Endothelial cell of umbilical vein (primary cell): ENCODE data around the gene NEU1. TPM values are rescaled to one million over a fixed set of nuclear protein-coding genes. Genes with fewer than 3 reads are reported as not detected.
"Not testable (repeated sequence)": the region's sequence is repeated elsewhere in the genome, so short reads cannot be mapped to it uniquely, and the experiment has no call there.

Experiments
- BruUV-seq: library from RNA; stranded (reverse); fragments of 400-500 nt; replicated peaks from 2 replicates; lab custom pipeline; 2021; lab: Mats Ljungman, UMichigan
- CTCF ChIA-PET: fragments of 300-600, 350-600 bp; sonication (Branson Sonifier 250); formaldehyde crosslinking; loops from one replicate; lab custom pipeline; 2021; ENCODE audit warnings: antibody characterized with exemption, inconsistent platforms; lab: Charles Lee
- POLR2A ChIA-PET: fragments of 300-600, 350-600 bp; sonication (Branson Sonifier 250); formaldehyde crosslinking; loops from one replicate; lab custom pipeline; 2021; ENCODE audit warnings: antibody characterized with exemption, inconsistent platforms; lab: Charles Lee
- DNase-seq: peaks from one replicate; pipeline ENCODE4 v3.0.0-alpha.2; 2011; ENCODE audit warnings: low read depth, low spot score
- FAIRE-seq: peaks from 2 replicates; lab custom pipeline; 2011; peaks lifted over from hg19 to GRCh38; lab: Jason Lieb, UNC
- H2AFZ ChIP-seq: 2 replicates; pipeline ENCODE4 v1.6.0; 2012; ENCODE audit warnings: low read depth, low read length, control low read depth, inconsistent platforms
- H3K27ac ChIP-seq: 2 replicates; pipeline ENCODE4 v1.5.1; 2011; ENCODE audit warnings: low read depth, mild to moderate bottlenecking, control low read depth, low read length, moderate library complexity; ENCODE audit not compliant: insufficient read depth
- H3K27me3 ChIP-seq, 2 experiments: 2 replicates each; pipeline versions ENCODE4 v1.6.0 to v1.6.1; 2011; ENCODE audit warnings: low read length in 2 of 2, mixed read lengths in 1 of 2; ENCODE audit not compliant: control insufficient read depth in 2 of 2, insufficient read depth in 2 of 2
- H3K36me3 ChIP-seq, 2 experiments: 2 replicates in 1 of 2; 3 replicates in 1 of 2; pipeline ENCODE4 v1.5.1; 2011; ENCODE audit warnings: low read length in 2 of 2, mild to moderate bottlenecking in 1 of 2, moderate library complexity in 1 of 2; ENCODE audit not compliant: control insufficient read depth in 2 of 2, insufficient read depth in 2 of 2; ENCODE audit errors: extremely low read depth in 1 of 2
- H3K4me1 ChIP-seq: 3 replicates; pipeline ENCODE4 v1.5.1; 2011; ENCODE audit warnings: mild to moderate bottlenecking, low read length; ENCODE audit not compliant: control insufficient read depth, insufficient read depth; ENCODE audit errors: extremely low read depth
- H3K4me2 ChIP-seq: 2 replicates; pipeline ENCODE4 v1.6.1; 2011; ENCODE audit warnings: low read length, control low read depth, mixed read lengths; ENCODE audit not compliant: insufficient read depth
- H3K4me3 ChIP-seq, 3 experiments: fragments of 200-600 bp in 1 of 3; sonication (generic), shearing (Covaris generic) in 1 of 3; replicated peaks in 1 of 3; 2 replicates each; pipeline ENCODE4 v1.5.1; 2011 to 2016; ENCODE audit warnings: control low read depth in 3 of 3, low read length in 3 of 3, mild to moderate bottlenecking in 2 of 3, inconsistent platforms in 1 of 3, low read depth in 1 of 3, moderate library complexity in 1 of 3; ENCODE audit not compliant: insufficient read depth in 1 of 3
- H3K79me2 ChIP-seq: 2 replicates; pipeline ENCODE4 v1.6.0; 2012; ENCODE audit warnings: low read length, inconsistent platforms; ENCODE audit not compliant: control insufficient read depth, insufficient read depth
- H3K9ac ChIP-seq: replicated peaks from 2 replicates; pipeline ENCODE3; 2011; ENCODE audit warnings: low read length, control low read depth; ENCODE audit not compliant: insufficient read depth; ENCODE audit errors: extremely low read depth
- H3K9me1 ChIP-seq: replicated peaks from 3 replicates; pipeline ENCODE4 v1.6.0; 2011; ENCODE audit warnings: mild to moderate bottlenecking, low read length; ENCODE audit not compliant: control insufficient read depth, insufficient read depth; ENCODE audit errors: extremely low read depth
- H3K9me3 ChIP-seq: replicated peaks from 2 replicates; pipeline ENCODE4 v1.5.1; 2012; ENCODE audit warnings: low read length, inconsistent platforms; ENCODE audit not compliant: control insufficient read depth, insufficient read depth
- H4K20me1 ChIP-seq: replicated peaks from 2 replicates; pipeline ENCODE3; 2011; ENCODE audit warnings: mild to moderate bottlenecking, low read length; ENCODE audit not compliant: control insufficient read depth, insufficient read depth; ENCODE audit errors: extremely low read depth
- CTCF ChIP-seq, 2 donors: IDR thresholded peaks; 1 replicate in 1 of 2; 2 replicates in 1 of 2; pipeline ENCODE4 v1.5.1; 2011; ENCODE audit warnings: low read length in 2 of 2, mild to moderate bottlenecking in 2 of 2, moderate library complexity in 2 of 2, control low read depth in 1 of 2, inconsistent platforms in 1 of 2, low read depth in 1 of 2; ENCODE audit not compliant: insufficient read depth in 1 of 2; ENCODE audit errors: extremely low read depth in 1 of 2
- EZH2 ChIP-seq: IDR thresholded peaks from 2 replicates; pipeline ENCODE4 v1.6.1; 2012; ENCODE audit warnings: borderline replicate concordance, low read depth, mild to moderate bottlenecking, moderate library complexity, low read length, inconsistent platforms; ENCODE audit not compliant: severe bottlenecking
- FOS ChIP-seq: IDR thresholded peaks from 2 replicates; pipeline ENCODE4 v1.6.1; 2011; ENCODE audit warnings: mild to moderate bottlenecking, low read length, moderate library complexity, borderline replicate concordance; ENCODE audit not compliant: insufficient read depth
- GATA2 ChIP-seq: IDR thresholded peaks from 2 replicates; pipeline ENCODE4 v1.7.0; 2011; ENCODE audit warnings: low read depth, mild to moderate bottlenecking, moderate library complexity, mixed read lengths, low read length; ENCODE audit not compliant: insufficient read length, insufficient read depth
- JUN ChIP-seq: IDR thresholded peaks from 2 replicates; pipeline ENCODE4 v1.6.1; 2011; ENCODE audit warnings: borderline replicate concordance, low read depth; ENCODE audit not compliant: insufficient read length, insufficient read depth
- MYC ChIP-seq: IDR thresholded peaks from one replicate; pipeline ENCODE4 v1.6.1; 2011; ENCODE audit warnings: mild to moderate bottlenecking, low read depth, low read length
- POLR2A ChIP-seq: IDR thresholded peaks from 2 replicates; pipeline ENCODE4 v1.6.1; 2012; ENCODE audit warnings: low read depth, mild to moderate bottlenecking, control low read depth, low read length
- POLR2AphosphoS5 ChIP-seq: IDR thresholded peaks from 2 replicates; pipeline ENCODE4 v1.6.1; 2012; ENCODE audit warnings: low read depth, mild to moderate bottlenecking, control low read depth, low read length, moderate library complexity; ENCODE audit not compliant: insufficient read depth
- dilution Hi-C: fragments of 300-500 bp; cut with MboI; formaldehyde crosslinking; loops from one replicate; pipeline ENCODE4 v1.15.0; 2019; ENCODE audit warnings: low sequenced_read_pairs; ENCODE audit not compliant: extremely low pct_ligation_motif_present
- intact Hi-C: fragments of 100-400 bp; cut with micrococcal nuclease; formaldehyde crosslinking; loops from one replicate; pipeline ENCODE4 v1.10.0; 2022
- polyA plus RNA-seq, 4 experiments: library from polyadenylated mRNA; depleted of rRNA in 3 of 4; stranded (reverse) in 3 of 4; unstranded in 1 of 4; fragments of >200 nt; gene quantifications; 2 replicates each; pipeline versions ENCODE4 v1.2.1 to v1.2.3, GENCODE V29; 2011 to 2012; ENCODE audit warnings: missing spikeins in 1 of 4
- total RNA-seq: library from RNA; stranded (reverse); gene quantifications from 2 replicates; pipeline ENCODE4 v1.2.3, GENCODE V29; 2021

The NEU1 gene
- total and polyA plus RNA-seq, 2 donors (not counting 3 experiments of a cell fraction or from before 2014, with no cell fraction given) = 62.8 to 111 TPM

GRCh38 chr6:31821301-31822035, 41.2 kb downstream of the NEU1 start:
- TF ChIP-seq FOS (no peak), CTCF (IDR thresholded peaks at IDR 0.05; ENCODE audit: extremely low read depth in 1 of 2, insufficient read depth in 1 of 2, low read depth in 1 of 2, low read length in 2 of 2) (no peak), GATA2 (no peak), MYC (no peak), EZH2 (no peak), POLR2A (no peak), POLR2AphosphoS5 (no peak), JUN (no peak)
- peak overlapping the region; percentile 72 for H3K4me2 ChIP-seq
- intact Hi-C loops (no loop called here), dilution Hi-C loops (no loop called here)
- ChIA-PET POLR2A (interaction anchor here (0.7 kb wide), 2 partner anchors 85 to 161 kb away, joined by 3 read pairs; partner anchors contain the start of genes C6orf47 and CLIC1), CTCF (interaction anchor here (0.8 to 2.6 kb wide), 6 partner anchors 9 to 159 kb away, joined by 3 to 10 read pairs (median 4); partner anchors contain the start of genes LSM2 and VARS1)
- H3K9me1 ChIP-seq = no peaks in the 10 kb centered on the region
- H3K27me3 ChIP-seq = no peaks in the 10 kb centered on the region
- no peaks in the 10 kb centered on the region for H3K36me3 ChIP-seq
- H3K9ac ChIP-seq = peak overlapping the region; percentile 76
- BruUV-seq = TSS peak; percentile 40
- peak overlapping the region; percentile 85 for H2AFZ ChIP-seq
- H3K4me1 ChIP-seq = peaks cover 25% of the 10 kb centered on the region
- FAIRE-seq (peak; percentile 40), DNase-seq (peak; percentile 69)
- peak overlapping the region; percentile 37 for H3K27ac ChIP-seq
- H3K79me2 ChIP-seq = peaks cover 14% of the 10 kb centered on the region
- H3K9me3 ChIP-seq = no peaks in the 10 kb centered on the region
- peak overlapping the region; percentile 44 to 73 (median 50) for H3K4me3 ChIP-seq
- no peaks in the 10 kb centered on the region for H4K20me1 ChIP-seq

GRCh38 chr6:31820399-31820798, 42.2 kb downstream of the NEU1 start:
- peaks cover 16% of the 10 kb centered on the region for H3K79me2 ChIP-seq
- intact Hi-C loops = not testable (repeated sequence)

More at GRCh38 chr6:31820399-31820798, 42.2 kb downstream of the NEU1 start:
- H4K20me1 ChIP-seq, H3K9ac ChIP-seq, CTCF ChIA-PET, FAIRE-seq, H3K4me2 ChIP-seq, H3K27me3 ChIP-seq, H3K27ac ChIP-seq, BruUV-seq, H3K9me1 ChIP-seq, dilution Hi-C loops, H3K4me3 ChIP-seq, DNase-seq, POLR2A ChIA-PET, H3K9me3 ChIP-seq, H2AFZ ChIP-seq, H3K36me3 ChIP-seq: not testable (repeated sequence)
- H3K4me1 ChIP-seq = peaks cover 24% of the 10 kb centered on the region
